AG04449 (cell line): ENCODE results near the gene F10.

ENCODE experiments used
- CTCF ChIA-PET: fragments of 350-600 bp; formaldehyde crosslinking; extraction: SDS; loops from one replicate; lab custom pipeline; 2021; ENCODE audit warnings: antibody characterized with exemption; lab: Yijun Ruan, JAX
- POLR2A ChIA-PET: fragments of 400-600, 350-600 bp; formaldehyde crosslinking; extraction: SDS; loops from one replicate; lab custom pipeline; 2020; ENCODE audit warnings: antibody characterized with exemption, inconsistent platforms; lab: Yijun Ruan, JAX
- DNase-seq: peaks from one replicate; pipeline ENCODE4 v3.0.0-alpha.2; 2010; ENCODE audit warnings: low read depth, low spot score
- H3K4me3 ChIP-seq: 2 replicates; pipeline ENCODE4 v1.5.1; 2011; ENCODE audit warnings: low read depth, mild to moderate bottlenecking, control low read depth, low read length
- CTCF ChIP-seq: IDR thresholded peaks from one replicate; pipeline ENCODE4 v1.5.1; 2011; ENCODE audit warnings: mild to moderate bottlenecking, moderate library complexity, low read length, control low read depth, inconsistent platforms; ENCODE audit not compliant: insufficient read depth; ENCODE audit errors: missing control alignments

Gene F10

GRCh38 chr13:113178896-113179167 is 56.2 kb downstream of the F10 start:
- ChIA-PET POLR2A (interaction anchor here (0.8 to 1.4 kb wide), 3 partner anchors 8 to 30 kb away, joined by 4 to 8 read pairs (median 5); partner anchors contain the start of gene PCID2), CTCF (interaction anchor here (1.3 to 1.5 kb wide), 3 partner anchors 13 to 145 kb away, joined by 3 read pairs; no protein-coding TSS in a partner anchor)
- TF ChIP-seq CTCF, result no peak
- no peak overlapping the region for H3K4me3 ChIP-seq
- no peak for DNase-seq

- no peak for TF ChIP-seq CTCF
- DNase-seq, result no peak
- POLR2A ChIA-PET, result no interaction called here
- CTCF ChIA-PET, result interaction anchor here (1.0 to 1.4 kb wide), 3 partner anchors 18 to 145 kb away, joined by 3 read pairs; no protein-coding TSS in a partner anchor
- no peak overlapping the region for H3K4me3 ChIP-seq
Measured at GRCh38 chr13:113179374-113180230, 57.0 kb downstream of the F10 start.

- CTCF ChIA-PET, result interaction anchor here (1.0 kb wide), 1 partner anchor 25 kb away, joined by 3 read pairs; no protein-coding TSS in a partner anchor
- POLR2A ChIA-PET, result no interaction called here
- no peak for TF ChIP-seq CTCF
- no peak overlapping the region for H3K4me3 ChIP-seq
- no peak for DNase-seq
Measured at GRCh38 chr13:113182046-113182445, 59.4 kb downstream of the F10 start.

GRCh38 chr13:113183450-113184129 is 61.0 kb downstream of the F10 start:
- POLR2A ChIA-PET, result no interaction called here

GRCh38 chr13:113184568-113185440 is 62.2 kb downstream of the F10 start:
- H3K4me3 ChIP-seq, result no peak overlapping the region
- no peak for DNase-seq
- ChIA-PET CTCF (no interaction called here), POLR2A (no interaction called here)
- TF ChIP-seq CTCF, result no peak

More at GRCh38 chr13:113183450-113184129, 61.0 kb downstream of the F10 start:
- no peak overlapping the region for H3K4me3 ChIP-seq
- CTCF ChIA-PET, result no interaction called here
- TF ChIP-seq CTCF, result no peak
- no peak for DNase-seq
